Stimulated activated effector memory CD8-positive, alpha-beta T cell treated with anti-CD3 and anti-CD28 coated beads, Interleukin-12 subunit alpha, Interleukin-12 subunit beta, amount 100 ng/mL, for 72 hours (primary cell): ENCODE measurements around the gene SLC22A16.
A peak's percentile ranks its signal among the peaks of the same experiment; 100 is the strongest.
"Not testable (repeated sequence)": the region's sequence is repeated elsewhere in the genome, so short reads cannot be mapped to it uniquely, and the experiment has no call there.

ENCODE experiments used
- ATAC-seq: fragments of 150-1000 bp; cut with Tn5 transposase; 2 replicates; pipeline ENCODE4 v1.10.0; 2021
- DNase-seq, 2 donors: peaks; one replicate each; pipeline ENCODE4 v3.0.0; 2021 to 2022; ENCODE audit warnings: low spot score in 2 of 2
- H3K27ac Mint-ChIP-seq: one replicate; pipeline ENCODE4 v1.8.0; 2022; ENCODE audit warnings: mild to moderate bottlenecking, mixed read lengths
- H3K36me3 Mint-ChIP-seq: one replicate; pipeline ENCODE4 v1.8.0; 2022; ENCODE audit warnings: mild to moderate bottlenecking, mixed read lengths
- H3K4me1 Mint-ChIP-seq: one replicate; pipeline ENCODE4 v1.8.0; 2022; ENCODE audit warnings: mixed read lengths
- H3K4me3 Mint-ChIP-seq: one replicate; pipeline ENCODE4 v1.8.0; 2022; ENCODE audit warnings: mild to moderate bottlenecking, mixed read lengths
- H3K9me3 Mint-ChIP-seq: one replicate; pipeline ENCODE4 v1.8.0; 2022; ENCODE audit warnings: mixed read lengths

Gene SLC22A16

GRCh38 chr6:110476046-110476849 lies at the start of gene SLC22A16:
Gene SLC22A16 (minus strand): TSS chr6:110476613. CDS start chr6:110476574, 39 bp downstream.
- no peak for ATAC-seq
- H3K9me3 Mint-ChIP-seq, result no peaks in the 10 kb centered on the region
- peak in 1 of 2 donors; percentile 28 for DNase-seq
- no peak within 1 kb of the TSS for H3K27ac Mint-ChIP-seq
- no peaks in the 10 kb centered on the region for H3K36me3 Mint-ChIP-seq
- peaks cover 13% of the 10 kb centered on the region for H3K4me1 Mint-ChIP-seq
- H3K4me3 Mint-ChIP-seq, result peak within 1 kb of the TSS; percentile 44

- no peak overlapping the region for H3K27ac Mint-ChIP-seq
Measured at GRCh38 chr6:110525001-110525400, 48.6 kb upstream of the SLC22A16 start.

GRCh38 chr6:110524305-110524704 lies 47.9 kb upstream of the SLC22A16 start:
- Mint-ChIP-seq H3K4me1 (peaks cover 2% of the 10 kb centered on the region), H3K4me3 (no peak overlapping the region), H3K27ac (no peak overlapping the region), H3K9me3 (no peaks in the 10 kb centered on the region), H3K36me3 (no peaks in the 10 kb centered on the region)
- no peak for DNase-seq
- ATAC-seq, result no peak

More at GRCh38 chr6:110525001-110525400, 48.6 kb upstream of the SLC22A16 start:
- Mint-ChIP-seq H3K36me3 (no peaks in the 10 kb centered on the region), H3K9me3 (no peaks in the 10 kb centered on the region), H3K4me3 (no peak overlapping the region), H3K4me1 (peaks cover 7% of the 10 kb centered on the region)
- DNase-seq (no peak), ATAC-seq (no peak)

- no peak overlapping the region for H3K27ac Mint-ChIP-seq
- no peaks in the 10 kb centered on the region for H3K9me3 Mint-ChIP-seq
- no peaks in the 10 kb centered on the region for H3K4me1 Mint-ChIP-seq
- no peaks in the 10 kb centered on the region for H3K36me3 Mint-ChIP-seq
- no peak overlapping the region for H3K4me3 Mint-ChIP-seq
- DNase-seq (no peak), ATAC-seq (no peak)
Measured at GRCh38 chr6:110523451-110524021, 47.1 kb upstream of the SLC22A16 start.

- H3K36me3 Mint-ChIP-seq, result no peaks in the 10 kb centered on the region
- H3K9me3 Mint-ChIP-seq, result no peaks in the 10 kb centered on the region
- H3K4me1 Mint-ChIP-seq, result no peaks in the 10 kb centered on the region
- no peak overlapping the region for H3K27ac Mint-ChIP-seq
- H3K4me3 Mint-ChIP-seq, result no peak overlapping the region
- ATAC-seq, result no peak
- DNase-seq, result no peak
Measured at GRCh38 chr6:110522427-110522826, 46.0 kb upstream of the SLC22A16 start.

GRCh38 chr6:110520992-110521543 lies 44.7 kb upstream of the SLC22A16 start:
- Mint-ChIP-seq H3K4me3 (no peak overlapping the region), H3K36me3 (no peaks in the 10 kb centered on the region), H3K9me3 (no peaks in the 10 kb centered on the region), H3K4me1 (no peaks in the 10 kb centered on the region), H3K27ac (no peak overlapping the region)
- DNase-seq, result no peak
- ATAC-seq, result no peak

- Mint-ChIP-seq H3K36me3 (no peaks in the 10 kb centered on the region), H3K4me3 (no peak overlapping the region), H3K27ac (no peak overlapping the region), H3K9me3 (no peaks in the 10 kb centered on the region), H3K4me1 (no peaks in the 10 kb centered on the region)
- DNase-seq (no peak), ATAC-seq (no peak)
Measured at GRCh38 chr6:110520209-110520965, 44.0 kb upstream of the SLC22A16 start.

GRCh38 chr6:110517601-110518281 lies 41.3 kb upstream of the SLC22A16 start:
- DNase-seq, result no peak
- Mint-ChIP-seq H3K27ac (no peak overlapping the region), H3K9me3 (no peaks in the 10 kb centered on the region), H3K4me3 (no peak overlapping the region), H3K36me3 (no peaks in the 10 kb centered on the region), H3K4me1 (no peaks in the 10 kb centered on the region)
- ATAC-seq, result no peak

- no peak for DNase-seq
- ATAC-seq, result no peak
- H3K9me3 Mint-ChIP-seq, result no peaks in the 10 kb centered on the region
- H3K27ac Mint-ChIP-seq, result no peak overlapping the region
- H3K4me1 Mint-ChIP-seq, result no peaks in the 10 kb centered on the region
- no peaks in the 10 kb centered on the region for H3K36me3 Mint-ChIP-seq
- H3K4me3 Mint-ChIP-seq, result no peak overlapping the region
Measured at GRCh38 chr6:110517034-110517433, 40.6 kb upstream of the SLC22A16 start.

GRCh38 chr6:110514818-110515217 lies 38.4 kb upstream of the SLC22A16 start:
- no peaks in the 10 kb centered on the region for H3K36me3 Mint-ChIP-seq
- H3K4me1 Mint-ChIP-seq, result no peaks in the 10 kb centered on the region
- no peak for ATAC-seq
- H3K9me3 Mint-ChIP-seq, result no peaks in the 10 kb centered on the region
- DNase-seq, result no peak
- no peak overlapping the region for H3K4me3 Mint-ChIP-seq
- no peak overlapping the region for H3K27ac Mint-ChIP-seq

- Mint-ChIP-seq H3K4me1 (no peaks in the 10 kb centered on the region), H3K36me3 (no peaks in the 10 kb centered on the region), H3K4me3 (no peak overlapping the region), H3K9me3 (no peaks in the 10 kb centered on the region), H3K27ac (no peak overlapping the region)
- ATAC-seq (no peak), DNase-seq (no peak)
Measured at GRCh38 chr6:110512991-110513390, 36.6 kb upstream of the SLC22A16 start.

GRCh38 chr6:110512549-110512948 lies 36.1 kb upstream of the SLC22A16 start:
- H3K9me3 Mint-ChIP-seq, H3K36me3 Mint-ChIP-seq, H3K4me1 Mint-ChIP-seq, H3K27ac Mint-ChIP-seq, DNase-seq, ATAC-seq, H3K4me3 Mint-ChIP-seq: not testable (repeated sequence)

GRCh38 chr6:110511401-110511800 lies 35.0 kb upstream of the SLC22A16 start:
- no peak for ATAC-seq
- Mint-ChIP-seq H3K4me1 (no peaks in the 10 kb centered on the region), H3K36me3 (no peaks in the 10 kb centered on the region), H3K27ac (no peak overlapping the region), H3K4me3 (no peak overlapping the region), H3K9me3 (no peaks in the 10 kb centered on the region)
- no peak for DNase-seq

GRCh38 chr6:110509617-110510241 lies 33.3 kb upstream of the SLC22A16 start:
- peak; percentile 79 for ATAC-seq
- H3K9me3 Mint-ChIP-seq, result no peaks in the 10 kb centered on the region

More at GRCh38 chr6:110509617-110510241, 33.3 kb upstream of the SLC22A16 start:
- H3K4me3 Mint-ChIP-seq, result no peak overlapping the region
- no peak for DNase-seq
- H3K36me3 Mint-ChIP-seq, result no peaks in the 10 kb centered on the region
- H3K4me1 Mint-ChIP-seq, result no peaks in the 10 kb centered on the region
- no peak overlapping the region for H3K27ac Mint-ChIP-seq
